ENCODE measurements around the gene BRD3OS. TPM values are rescaled to one million over a fixed set of nuclear protein-coding genes. Genes with fewer than 3 reads are reported as not detected.
A peak's percentile ranks its signal among the peaks of the same experiment; 100 is the strongest.

The BRD3OS gene
- polyA plus RNA-seq, 1 experiment: 23.5 TPM

- Histone ChIP-seq H3K4me3 (ENCODE audit: low read depth, low read length) (peak overlapping the region; percentile 85), H3K36me3 (ENCODE audit: control insufficient read depth, insufficient read depth, low read length) (no peaks in the 10 kb centered on the region), H3K27me3 (ENCODE audit: control insufficient read depth, insufficient read depth, low read length) (peaks cover 2% of the 10 kb centered on the region; the same call in 1 of the 2 replicates)
- ChIA-PET POLR2A (no interaction called here), CTCF (interaction anchor here (0.7 to 5.5 kb wide), 29 partner anchors 8 to 506 kb away, joined by 3 to 221 read pairs (median 4); no protein-coding TSS in a partner anchor)
- peak; percentile 62 for DNase-seq (ENCODE audit: low read depth)
- TF ChIP-seq, protein P1, sequence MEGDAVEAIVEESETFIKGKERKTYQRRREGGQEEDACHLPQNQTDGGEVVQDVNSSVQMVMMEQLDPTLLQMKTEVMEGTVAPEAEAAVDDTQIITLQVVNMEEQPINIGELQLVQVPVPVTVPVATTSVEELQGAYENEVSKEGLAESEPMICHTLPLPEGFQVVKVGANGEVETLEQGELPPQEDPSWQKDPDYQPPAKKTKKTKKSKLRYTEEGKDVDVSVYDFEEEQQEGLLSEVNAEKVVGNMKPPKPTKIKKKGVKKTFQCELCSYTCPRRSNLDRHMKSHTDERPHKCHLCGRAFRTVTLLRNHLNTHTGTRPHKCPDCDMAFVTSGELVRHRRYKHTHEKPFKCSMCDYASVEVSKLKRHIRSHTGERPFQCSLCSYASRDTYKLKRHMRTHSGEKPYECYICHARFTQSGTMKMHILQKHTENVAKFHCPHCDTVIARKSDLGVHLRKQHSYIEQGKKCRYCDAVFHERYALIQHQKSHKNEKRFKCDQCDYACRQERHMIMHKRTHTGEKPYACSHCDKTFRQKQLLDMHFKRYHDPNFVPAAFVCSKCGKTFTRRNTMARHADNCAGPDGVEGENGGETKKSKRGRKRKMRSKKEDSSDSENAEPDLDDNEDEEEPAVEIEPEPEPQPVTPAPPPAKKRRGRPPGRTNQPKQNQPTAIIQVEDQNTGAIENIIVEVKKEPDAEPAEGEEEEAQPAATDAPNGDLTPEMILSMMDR (IDR thresholded peaks at IDR 0.05; ENCODE audit: insufficient read depth, low read depth, low read length): peak; percentile 55
Observed at GRCh38 chr9:133992780-133993634, 32.3 kb upstream of the BRD3OS start.

GRCh38 chr9:133993635-133994253 is 31.5 kb upstream of the BRD3OS start:
- ChIA-PET CTCF (interaction anchor here (0.7 to 5.5 kb wide), 35 partner anchors 8 to 507 kb away, joined by 3 to 221 read pairs (median 4); partner anchors contain the start of gene BRD3OS), POLR2A (no interaction called here)
- no peaks in the 10 kb centered on the region for H3K36me3 ChIP-seq (ENCODE audit: control insufficient read depth, insufficient read depth, low read length)
- TF ChIP-seq, protein P1 (IDR thresholded peaks at IDR 0.05; ENCODE audit: insufficient read depth, low read depth, low read length): no peak
- DNase-seq (ENCODE audit: low read depth): no peak
- H3K4me3 ChIP-seq (ENCODE audit: low read depth, low read length): peak overlapping the region; percentile 85
- H3K27me3 ChIP-seq (ENCODE audit: control insufficient read depth, insufficient read depth, low read length): peaks cover 2% of the 10 kb centered on the region; the same call in 1 of the 2 replicates

GRCh38 chr9:133994353-133995011 is 30.8 kb upstream of the BRD3OS start:
- POLR2A ChIA-PET: no interaction called here
- DNase-seq (ENCODE audit: low read depth): no peak
- TF ChIP-seq, protein P1 (IDR thresholded peaks at IDR 0.05; ENCODE audit: insufficient read depth, low read depth, low read length): peak; percentile 98
- Histone ChIP-seq H3K4me3 (ENCODE audit: low read depth, low read length) (no peak overlapping the region), H3K27me3 (ENCODE audit: control insufficient read depth, insufficient read depth, low read length) (peaks cover 2% of the 10 kb centered on the region; the same call in 1 of the 2 replicates), H3K36me3 (ENCODE audit: control insufficient read depth, insufficient read depth, low read length) (no peaks in the 10 kb centered on the region)
- CTCF ChIA-PET: interaction anchor here (0.6 to 5.5 kb wide), 39 partner anchors 8 to 476 kb away, joined by 3 to 221 read pairs (median 4); partner anchors contain the start of genes BRD3OS and WDR5

GRCh38 chr9:133995012-133995896 is 30.0 kb upstream of the BRD3OS start:
- peaks cover 2% of the 10 kb centered on the region; the same call in 1 of the 2 replicates for H3K27me3 ChIP-seq (ENCODE audit: control insufficient read depth, insufficient read depth, low read length)
- no peak for DNase-seq (ENCODE audit: low read depth)
- H3K36me3 ChIP-seq (ENCODE audit: control insufficient read depth, insufficient read depth, low read length): no peaks in the 10 kb centered on the region
- H3K4me3 ChIP-seq (ENCODE audit: low read depth, low read length): no peak overlapping the region
- TF ChIP-seq, protein P1 (IDR thresholded peaks at IDR 0.05; ENCODE audit: insufficient read depth, low read depth, low read length): peak; percentile 34
- POLR2A ChIA-PET: no interaction called here
- CTCF ChIA-PET: interaction anchor here (0.5 to 5.5 kb wide), 27 partner anchors 11 to 1012 kb away, joined by 3 to 221 read pairs (median 4); partner anchors contain the start of genes BRD3OS and WDR5

Data from BJ (cell line).